ENCODE data around the gene KDM4C. TPM values are rescaled to one million over a fixed set of nuclear protein-coding genes. Genes with fewer than 3 reads are reported as not detected.

Gene KDM4C
- polyA plus RNA-seq, 1 donor (not counting 4 experiments of a cell fraction or from before 2014, with no cell fraction given) = 17.2 TPM

DNA sequence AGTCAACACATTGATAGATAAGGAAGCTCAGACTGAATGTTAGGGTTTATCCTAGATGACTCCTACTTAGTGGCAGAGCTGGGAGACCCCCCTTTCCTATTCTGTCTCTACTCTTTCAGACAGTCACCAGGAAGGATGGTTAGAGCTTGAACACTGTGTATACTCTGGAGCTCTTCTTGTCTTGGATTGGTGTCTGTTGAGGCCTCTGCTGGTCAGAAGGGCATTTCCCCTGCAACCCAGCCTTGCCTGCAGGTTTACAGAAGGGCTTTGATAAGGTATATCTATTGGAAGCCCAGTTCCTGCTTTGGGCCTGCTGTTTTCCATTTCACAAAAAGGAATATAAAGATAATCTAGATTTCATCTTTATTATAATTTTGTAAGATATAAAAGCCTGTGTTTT lies 71.8 kb downstream of the KDM4C start:
- no peak for FAIRE-seq
- dilution Hi-C loops (cut with MboI; ENCODE audit: extremely low pct_ligation_motif_present, low sequenced_read_pairs) = no loop called here
- H3K4me1 ChIP-seq (ENCODE audit: control insufficient read depth, extremely low read depth, insufficient read depth, low read length) = no peaks in the 10 kb centered on the region
- no peaks in the 10 kb centered on the region for H3K9me1 ChIP-seq (ENCODE audit: control insufficient read depth, extremely low read depth, insufficient read depth, low read length)
- no peak for DNase-seq (ENCODE audit: low read depth, low spot score)
- H3K79me2 ChIP-seq (ENCODE audit: control insufficient read depth, insufficient read depth, low read length) = no peaks in the 10 kb centered on the region
- no peaks in the 10 kb centered on the region for H3K36me3 ChIP-seq (ENCODE audit: control insufficient read depth in 2 of 2, extremely low read depth in 1 of 2, insufficient read depth in 2 of 2, low read length in 2 of 2)
- H4K20me1 ChIP-seq (ENCODE audit: control insufficient read depth, extremely low read depth, insufficient read depth, low read length) = no peaks in the 10 kb centered on the region
- H3K9ac ChIP-seq (ENCODE audit: control insufficient read depth, extremely low read depth, insufficient read depth, low read length) = no peak overlapping the region
- no peak overlapping the region for H3K27ac ChIP-seq (ENCODE audit: control insufficient read depth, insufficient read depth, low read length)
- TF ChIP-seq, protein P1, sequence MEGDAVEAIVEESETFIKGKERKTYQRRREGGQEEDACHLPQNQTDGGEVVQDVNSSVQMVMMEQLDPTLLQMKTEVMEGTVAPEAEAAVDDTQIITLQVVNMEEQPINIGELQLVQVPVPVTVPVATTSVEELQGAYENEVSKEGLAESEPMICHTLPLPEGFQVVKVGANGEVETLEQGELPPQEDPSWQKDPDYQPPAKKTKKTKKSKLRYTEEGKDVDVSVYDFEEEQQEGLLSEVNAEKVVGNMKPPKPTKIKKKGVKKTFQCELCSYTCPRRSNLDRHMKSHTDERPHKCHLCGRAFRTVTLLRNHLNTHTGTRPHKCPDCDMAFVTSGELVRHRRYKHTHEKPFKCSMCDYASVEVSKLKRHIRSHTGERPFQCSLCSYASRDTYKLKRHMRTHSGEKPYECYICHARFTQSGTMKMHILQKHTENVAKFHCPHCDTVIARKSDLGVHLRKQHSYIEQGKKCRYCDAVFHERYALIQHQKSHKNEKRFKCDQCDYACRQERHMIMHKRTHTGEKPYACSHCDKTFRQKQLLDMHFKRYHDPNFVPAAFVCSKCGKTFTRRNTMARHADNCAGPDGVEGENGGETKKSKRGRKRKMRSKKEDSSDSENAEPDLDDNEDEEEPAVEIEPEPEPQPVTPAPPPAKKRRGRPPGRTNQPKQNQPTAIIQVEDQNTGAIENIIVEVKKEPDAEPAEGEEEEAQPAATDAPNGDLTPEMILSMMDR (optimal IDR thresholded peaks at IDR 0.05 in 1 of 3, IDR thresholded peaks at IDR 0.05 in 1 of 3, conservative IDR thresholded peaks at IDR 0.05 in 1 of 3; ENCODE audit: extremely low read depth in 1 of 3, insufficient read depth in 2 of 3, low read length in 3 of 3) = no peak
- TF ChIP-seq EZH2 (IDR thresholded peaks at IDR 0.05; ENCODE audit: low read length) = no peak
- H3K4me3 ChIP-seq (ENCODE audit: control insufficient read depth in 2 of 3, extremely low read depth in 1 of 3, insufficient read depth in 2 of 3, low read depth in 1 of 3, low read length in 3 of 3) = no peak overlapping the region
- H3K27me3 ChIP-seq (ENCODE audit: control insufficient read depth, extremely low read depth, insufficient read depth, low read length) = no peaks in the 10 kb centered on the region
- no peaks in the 10 kb centered on the region for H3K9me3 ChIP-seq (ENCODE audit: control insufficient read depth, low read depth, low read length)
- no peak overlapping the region for H3K4me2 ChIP-seq (ENCODE audit: control insufficient read depth, extremely low read depth, insufficient read depth, low read depth, low read length)
- no peak overlapping the region for H2AFZ ChIP-seq (ENCODE audit: control insufficient read depth, low read length)

DNA sequence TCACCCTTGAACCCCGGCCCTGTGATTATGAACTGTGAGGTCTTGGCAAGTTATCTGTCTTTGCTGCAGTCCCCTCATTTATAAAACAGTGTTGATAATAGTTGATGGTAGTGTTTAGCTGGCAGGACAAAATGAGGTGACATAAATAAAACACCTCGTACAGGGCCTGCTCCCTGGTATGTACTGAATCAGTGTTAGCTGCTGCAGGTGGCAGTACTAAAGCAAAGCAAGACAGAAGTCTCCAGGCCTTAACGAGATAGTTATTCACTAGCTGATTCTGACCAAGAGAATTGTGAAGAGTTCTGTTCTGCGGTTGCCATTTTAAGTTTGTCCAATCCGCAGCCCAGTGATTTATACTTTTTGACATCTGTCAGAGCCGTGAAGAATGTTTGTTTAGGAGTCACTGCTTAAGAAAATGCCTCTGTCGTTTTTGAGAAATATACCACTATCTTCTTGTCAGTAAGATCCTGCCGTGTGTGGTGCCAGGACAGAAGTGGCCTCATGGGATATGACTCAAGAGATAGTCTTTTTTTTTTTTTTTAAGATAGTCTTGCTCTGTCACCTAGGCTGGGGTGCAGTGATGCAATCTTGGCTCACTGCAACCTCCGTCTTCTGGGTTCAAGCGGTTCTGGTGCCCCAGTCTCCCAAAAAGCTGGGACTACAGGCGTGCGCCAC lies 75.9 kb downstream of the KDM4C start:
- H3K9me3 ChIP-seq (ENCODE audit: control insufficient read depth, low read depth, low read length) = no peaks in the 10 kb centered on the region
- no peaks in the 10 kb centered on the region for H3K27me3 ChIP-seq (ENCODE audit: control insufficient read depth, extremely low read depth, insufficient read depth, low read length)
- no peak overlapping the region for H3K27ac ChIP-seq (ENCODE audit: control insufficient read depth, insufficient read depth, low read length)
- dilution Hi-C loops (cut with MboI; ENCODE audit: extremely low pct_ligation_motif_present, low sequenced_read_pairs) = no loop called here
- no peaks in the 10 kb centered on the region for H3K36me3 ChIP-seq (ENCODE audit: control insufficient read depth in 2 of 2, extremely low read depth in 1 of 2, insufficient read depth in 2 of 2, low read length in 2 of 2)
- no peaks in the 10 kb centered on the region for H3K79me2 ChIP-seq (ENCODE audit: control insufficient read depth, insufficient read depth, low read length)
- H3K4me2 ChIP-seq (ENCODE audit: control insufficient read depth, extremely low read depth, insufficient read depth, low read depth, low read length) = no peak overlapping the region
- no peaks in the 10 kb centered on the region for H3K4me1 ChIP-seq (ENCODE audit: control insufficient read depth, extremely low read depth, insufficient read depth, low read length)
- H2AFZ ChIP-seq (ENCODE audit: control insufficient read depth, low read length) = no peak overlapping the region
- H4K20me1 ChIP-seq (ENCODE audit: control insufficient read depth, extremely low read depth, insufficient read depth, low read length) = no peaks in the 10 kb centered on the region
- TF ChIP-seq, protein P1 (optimal IDR thresholded peaks at IDR 0.05 in 1 of 3, IDR thresholded peaks at IDR 0.05 in 1 of 3, conservative IDR thresholded peaks at IDR 0.05 in 1 of 3; ENCODE audit: extremely low read depth in 1 of 3, insufficient read depth in 2 of 3, low read length in 3 of 3) = no peak
- TF ChIP-seq EZH2 (IDR thresholded peaks at IDR 0.05; ENCODE audit: low read length) = no peak
- H3K4me3 ChIP-seq (ENCODE audit: control insufficient read depth in 2 of 3, extremely low read depth in 1 of 3, insufficient read depth in 2 of 3, low read depth in 1 of 3, low read length in 3 of 3) = no peak overlapping the region
- H3K9me1 ChIP-seq (ENCODE audit: control insufficient read depth, extremely low read depth, insufficient read depth, low read length) = no peaks in the 10 kb centered on the region
- no peak for DNase-seq (ENCODE audit: low read depth, low spot score)
- H3K9ac ChIP-seq (ENCODE audit: control insufficient read depth, extremely low read depth, insufficient read depth, low read length) = no peak overlapping the region
- FAIRE-seq = no peak
